ENCODE data around the gene SLC48A1.

Gene SLC48A1

GRCh38 chr12:47744005-47744651, 28.9 kb upstream of the SLC48A1 start:
- peak in 1 of 2 donors; percentile 26 for DNase-seq (ENCODE audit: low read depth in 1 of 2, low spot score in 1 of 2)

DNA sequence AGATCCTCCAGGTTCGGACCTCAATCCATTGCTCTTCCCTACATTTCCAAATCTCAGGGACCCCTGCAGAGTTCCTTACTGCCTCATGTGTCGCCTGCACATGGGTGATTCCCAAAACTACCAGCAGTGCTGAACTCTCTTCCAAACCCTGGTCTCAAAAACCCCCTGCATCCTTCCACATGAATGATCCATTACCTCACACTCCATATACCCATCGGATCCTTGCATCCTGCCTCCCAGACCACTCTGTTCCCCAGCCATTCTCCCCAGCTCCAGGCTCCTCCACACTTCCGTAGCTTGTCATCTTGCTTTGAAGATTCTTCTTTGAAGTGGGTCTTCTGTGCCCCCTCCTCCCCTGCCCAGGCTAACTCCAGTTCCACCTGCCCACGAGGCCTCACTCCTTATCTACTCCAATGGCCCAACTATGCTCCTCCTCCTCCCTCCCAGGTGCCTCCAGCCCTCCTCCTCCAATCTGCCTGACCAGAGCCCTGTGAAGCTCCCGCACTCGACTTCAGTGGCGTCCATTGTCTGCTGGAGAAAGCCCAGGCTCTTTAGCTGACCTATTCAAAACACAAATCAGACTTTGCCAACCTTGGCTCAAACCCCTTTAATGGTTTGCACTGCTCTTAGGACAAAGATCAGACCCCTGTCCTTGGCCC, 28.1 kb upstream of the SLC48A1 start:
- DNase-seq (ENCODE audit: low read depth in 1 of 2, low spot score in 1 of 2): no peak

GRCh38 chr12:47745485-47746041, 27.5 kb upstream of the SLC48A1 start:
- no peak for DNase-seq (ENCODE audit: low read depth in 1 of 2, low spot score in 1 of 2)

- no peak for DNase-seq (ENCODE audit: low read depth in 1 of 2, low spot score in 1 of 2)
These were observed 27.0 kb upstream of the SLC48A1 start for GRCh38 chr12:47746073-47746472.

- no peak for DNase-seq (ENCODE audit: low read depth in 1 of 2, low spot score in 1 of 2)
These were observed 26.5 kb upstream of the SLC48A1 start for GRCh38 chr12:47746523-47746922.

GRCh38 chr12:47747126-47747525, 25.9 kb upstream of the SLC48A1 start:
- no peak for DNase-seq (ENCODE audit: low read depth in 1 of 2, low spot score in 1 of 2)

- no peak for DNase-seq (ENCODE audit: low read depth in 1 of 2, low spot score in 1 of 2)
These were observed 25.2 kb upstream of the SLC48A1 start for GRCh38 chr12:47747596-47748506.

DNA sequence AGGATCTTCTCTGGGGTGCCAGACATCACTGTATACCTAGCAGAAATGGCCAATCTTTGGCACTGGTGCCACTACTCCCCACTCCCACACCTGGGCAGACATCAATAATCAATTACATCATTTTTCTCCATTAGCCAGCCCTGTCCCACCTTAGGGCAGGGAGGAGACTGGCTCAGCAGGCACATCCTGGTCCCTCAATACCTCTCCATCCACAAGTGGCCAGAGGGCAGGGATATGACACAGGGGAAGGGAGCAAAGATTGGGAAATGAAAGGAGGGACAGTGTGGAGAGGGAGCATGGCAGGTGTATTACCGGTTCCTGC, 24.6 kb upstream of the SLC48A1 start:
- no peak for DNase-seq (ENCODE audit: low read depth in 1 of 2, low spot score in 1 of 2)

- DNase-seq (ENCODE audit: low read depth in 1 of 2, low spot score in 1 of 2): no peak
These were observed 24.1 kb upstream of the SLC48A1 start for GRCh38 chr12:47748899-47749298.

- DNase-seq (ENCODE audit: low read depth in 1 of 2, low spot score in 1 of 2): no peak
These were observed 22.7 kb upstream of the SLC48A1 start for GRCh38 chr12:47750229-47750798.

GRCh38 chr12:47750916-47751470, 22.0 kb upstream of the SLC48A1 start:
- no peak for DNase-seq (ENCODE audit: low read depth in 1 of 2, low spot score in 1 of 2)

DNA sequence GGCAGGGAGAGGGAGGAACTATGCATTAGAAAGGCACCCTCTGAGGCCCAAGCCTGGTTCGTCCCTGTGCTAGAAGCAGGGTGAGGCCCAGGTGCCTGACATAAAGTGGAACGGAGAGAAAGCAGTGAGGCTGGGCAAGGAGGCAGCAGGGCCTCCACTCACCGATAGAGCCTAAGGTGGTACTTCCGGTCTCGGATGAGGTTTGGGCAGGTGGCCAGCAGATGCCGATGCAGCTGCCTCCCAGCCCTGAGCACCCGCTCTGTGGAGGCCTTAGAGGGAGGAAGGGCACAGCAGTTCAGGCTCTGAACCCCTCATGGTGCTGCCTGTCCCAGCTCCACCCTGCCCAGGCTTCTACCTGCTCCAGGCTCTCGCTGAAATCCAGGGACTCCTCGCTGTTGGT, 21.5 kb upstream of the SLC48A1 start:
- no peak for DNase-seq (ENCODE audit: low read depth in 1 of 2, low spot score in 1 of 2)

GRCh38 chr12:47752121-47752520, 20.9 kb upstream of the SLC48A1 start:
- DNase-seq (ENCODE audit: low read depth in 1 of 2, low spot score in 1 of 2): no peak

DNA sequence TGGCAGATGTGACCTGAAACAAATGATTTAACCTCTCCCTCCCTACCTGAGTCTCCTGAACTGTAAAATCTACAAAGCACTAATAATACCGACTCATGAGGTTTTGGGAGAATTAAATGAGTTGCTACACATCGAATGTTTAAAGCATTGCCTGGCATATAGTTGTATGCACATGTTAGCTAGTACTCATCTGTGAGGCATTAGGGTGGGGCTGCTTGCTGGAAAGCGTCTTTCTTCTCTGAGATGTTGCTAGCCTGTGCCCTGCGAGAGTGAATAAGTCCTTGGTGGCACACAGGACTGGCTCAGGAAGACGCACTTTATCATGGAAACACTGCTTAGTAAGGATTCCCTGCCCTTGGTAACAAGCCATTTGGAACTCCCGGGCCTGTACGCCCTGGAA, 20.5 kb upstream of the SLC48A1 start:
- no peak for DNase-seq (ENCODE audit: low read depth in 1 of 2, low spot score in 1 of 2)

- DNase-seq (ENCODE audit: low read depth in 1 of 2, low spot score in 1 of 2): no peak
These were observed 19.7 kb upstream of the SLC48A1 start for GRCh38 chr12:47753021-47754001.

DNA sequence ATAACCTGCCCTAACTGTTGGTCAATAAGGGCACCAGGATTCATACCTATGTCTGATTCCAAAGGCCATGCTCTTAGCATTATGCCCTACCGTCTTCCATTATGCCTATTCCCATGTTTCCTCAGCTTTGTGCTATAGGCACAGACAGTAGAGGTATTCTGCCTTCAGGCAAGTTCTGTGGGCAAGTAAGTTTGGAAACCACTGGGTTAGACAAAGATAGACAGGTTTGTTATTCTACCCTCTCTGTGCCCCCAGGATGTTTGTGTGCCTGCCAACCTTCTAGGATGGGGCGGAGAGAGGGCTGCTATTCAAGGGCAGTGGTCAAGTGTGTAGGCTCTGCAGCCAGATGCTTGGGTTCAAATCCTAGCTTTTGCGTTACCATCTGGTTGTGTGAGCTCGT, 18.9 kb upstream of the SLC48A1 start:
- no peak for DNase-seq (ENCODE audit: low read depth in 1 of 2, low spot score in 1 of 2)

GRCh38 chr12:47754881-47755280, 18.2 kb upstream of the SLC48A1 start:
- no peak for DNase-seq (ENCODE audit: low read depth in 1 of 2, low spot score in 1 of 2)

DNA sequence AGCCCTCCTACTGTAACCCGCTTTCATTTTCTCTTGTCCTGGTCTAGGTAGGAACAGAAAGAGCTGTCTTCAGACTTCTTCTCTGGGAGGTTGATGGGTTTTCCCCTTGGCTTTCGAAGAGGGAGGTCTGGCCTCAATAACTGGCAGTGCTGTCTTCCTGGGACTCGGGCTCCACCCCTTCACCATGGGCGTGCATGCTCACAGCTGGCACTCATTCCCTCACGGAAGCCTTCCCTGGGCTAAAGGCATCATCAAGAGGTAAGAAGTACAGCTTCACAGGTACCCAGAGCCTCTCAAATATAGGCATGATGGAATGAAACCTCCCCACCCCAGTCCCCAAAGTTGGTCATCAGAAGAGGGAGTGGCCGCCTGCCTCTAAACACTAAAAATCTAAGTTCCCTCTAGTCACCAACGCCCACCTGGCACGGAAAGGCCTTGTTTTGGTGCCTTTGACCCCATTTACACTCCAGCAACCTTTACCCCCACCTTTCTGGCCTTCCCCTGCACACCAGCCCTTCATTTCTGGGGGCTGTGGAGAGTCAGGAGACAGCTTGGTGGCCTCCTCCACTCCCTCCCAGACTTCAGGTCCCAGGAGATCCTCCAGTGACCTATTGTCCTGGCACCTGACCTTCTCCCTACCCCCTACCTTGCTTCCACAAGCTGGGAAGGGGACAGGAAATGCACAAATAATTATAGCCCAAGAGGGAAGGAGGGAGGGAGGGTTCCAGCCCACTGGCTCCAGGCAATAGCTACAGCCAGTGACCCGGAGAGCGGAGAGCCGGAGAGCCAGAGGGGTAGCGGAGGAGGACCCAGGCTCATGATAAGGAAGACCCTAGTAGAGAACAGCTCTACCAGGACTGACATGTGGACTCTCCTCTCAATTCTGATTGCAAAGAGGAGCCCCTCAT, 17.1 kb upstream of the SLC48A1 start:
- DNase-seq (ENCODE audit: low read depth in 1 of 2, low spot score in 1 of 2): no peak

DNA sequence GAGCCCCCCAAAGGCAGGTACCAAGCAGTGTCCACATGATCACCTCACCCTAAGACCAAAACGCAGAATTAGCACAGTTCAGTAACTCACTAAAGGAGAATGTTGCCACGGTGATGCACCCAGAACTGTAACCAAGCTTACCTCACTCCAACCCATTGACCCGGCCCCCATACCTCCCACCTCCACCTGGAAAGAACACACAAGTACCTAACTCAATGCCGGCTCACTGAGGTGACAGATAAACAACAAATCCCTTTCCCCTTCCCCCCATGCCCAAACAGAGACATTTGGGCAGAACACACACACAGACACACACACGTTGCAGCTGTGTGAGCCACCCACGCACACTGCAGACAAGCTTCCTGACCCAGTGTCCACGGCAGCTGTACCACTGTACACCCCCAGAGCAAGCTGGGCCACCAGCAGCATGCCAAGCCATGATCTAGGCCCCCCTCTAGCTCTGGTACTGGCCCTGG, 15.6 kb upstream of the SLC48A1 start:
- DNase-seq (ENCODE audit: low read depth in 1 of 2, low spot score in 1 of 2): no peak
